ENCODE data around the gene SLC44A4. TPM values are rescaled to one million over a fixed set of nuclear protein-coding genes. Genes with fewer than 3 reads are reported as not detected.

Gene SLC44A4
- total and polyA plus RNA-seq, 4 donors = 0.13 to 2.4 (median 0.17) TPM; not detected in 1

DNA sequence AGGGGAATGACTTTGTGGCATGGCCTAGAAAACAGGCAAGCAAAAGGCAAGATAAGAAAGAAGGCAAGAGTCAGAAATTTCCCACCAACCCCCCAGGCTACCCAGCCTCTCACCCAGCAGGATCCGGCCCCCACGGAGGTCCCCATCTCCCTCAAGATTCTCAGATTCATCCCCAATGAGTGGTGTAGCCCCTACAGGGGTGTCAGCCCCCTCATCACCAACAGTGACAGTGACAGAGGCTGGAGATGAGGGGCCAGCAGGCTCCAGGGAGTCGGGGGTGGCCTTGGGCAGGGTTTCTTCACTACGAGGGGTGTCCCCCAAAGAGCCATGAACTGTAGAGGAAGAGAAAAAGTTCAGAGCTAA, 17.7 kb upstream of the SLC44A4 start:
- TF ChIP-seq FOXA1 (IDR thresholded peaks at IDR 0.05) (no peak), SP1 (IDR thresholded peaks at IDR 0.05) (no peak), HNF4G (IDR thresholded peaks at IDR 0.05) (no peak), NR2F2 (IDR thresholded peaks at IDR 0.05) (no peak)
- TF ChIP-seq, protein P1, sequence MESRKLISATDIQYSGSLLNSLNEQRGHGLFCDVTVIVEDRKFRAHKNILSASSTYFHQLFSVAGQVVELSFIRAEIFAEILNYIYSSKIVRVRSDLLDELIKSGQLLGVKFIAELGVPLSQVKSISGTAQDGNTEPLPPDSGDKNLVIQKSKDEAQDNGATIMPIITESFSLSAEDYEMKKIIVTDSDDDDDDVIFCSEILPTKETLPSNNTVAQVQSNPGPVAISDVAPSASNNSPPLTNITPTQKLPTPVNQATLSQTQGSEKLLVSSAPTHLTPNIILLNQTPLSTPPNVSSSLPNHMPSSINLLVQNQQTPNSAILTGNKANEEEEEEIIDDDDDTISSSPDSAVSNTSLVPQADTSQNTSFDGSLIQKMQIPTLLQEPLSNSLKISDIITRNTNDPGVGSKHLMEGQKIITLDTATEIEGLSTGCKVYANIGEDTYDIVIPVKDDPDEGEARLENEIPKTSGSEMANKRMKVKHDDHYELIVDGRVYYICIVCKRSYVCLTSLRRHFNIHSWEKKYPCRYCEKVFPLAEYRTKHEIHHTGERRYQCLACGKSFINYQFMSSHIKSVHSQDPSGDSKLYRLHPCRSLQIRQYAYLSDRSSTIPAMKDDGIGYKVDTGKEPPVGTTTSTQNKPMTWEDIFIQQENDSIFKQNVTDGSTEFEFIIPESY (IDR thresholded peaks at IDR 0.05) = no peak
- TF ChIP-seq, protein P2, sequence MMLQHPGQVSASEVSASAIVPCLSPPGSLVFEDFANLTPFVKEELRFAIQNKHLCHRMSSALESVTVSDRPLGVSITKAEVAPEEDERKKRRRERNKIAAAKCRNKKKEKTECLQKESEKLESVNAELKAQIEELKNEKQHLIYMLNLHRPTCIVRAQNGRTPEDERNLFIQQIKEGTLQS (IDR thresholded peaks at IDR 0.05) = no peak
- DNase-seq (ENCODE audit: low spot score) = no peak
- no peak overlapping the region for H3K9ac ChIP-seq (ENCODE audit: low read depth in 1 of 2, low read length in 2 of 2)
- WGBS = 68% methylated on average over 4 of the region's 4 CpGs
- H3K4me3 ChIP-seq (ENCODE audit: low read depth in 1 of 3, low read length in 3 of 3) = no peak overlapping the region
- H3K27me3 ChIP-seq (ENCODE audit: control insufficient read depth in 4 of 4, insufficient read depth in 4 of 4, low read length in 3 of 4) = no peaks in the 10 kb centered on the region
- H3K4me1 ChIP-seq (ENCODE audit: control insufficient read depth in 4 of 4, insufficient read depth in 4 of 4, low read length in 3 of 4) = peaks cover 10 to 36% (median 18%) of the 10 kb centered on the region in 4 donors
- peaks cover 0 to 20% (median 10%) of the 10 kb centered on the region in 4 donors for H3K36me3 ChIP-seq (ENCODE audit: control insufficient read depth in 4 of 4, insufficient read depth in 3 of 4, low read depth in 1 of 4, low read length in 3 of 4)
- peak overlapping the region; percentile 36 to 54 for H3K27ac ChIP-seq (ENCODE audit: low read depth in 1 of 2, low read length in 2 of 2)
- H3K9me3 ChIP-seq (ENCODE audit: control insufficient read depth in 4 of 4, low read length in 3 of 4) = no peaks in the 10 kb centered on the region

DNA sequence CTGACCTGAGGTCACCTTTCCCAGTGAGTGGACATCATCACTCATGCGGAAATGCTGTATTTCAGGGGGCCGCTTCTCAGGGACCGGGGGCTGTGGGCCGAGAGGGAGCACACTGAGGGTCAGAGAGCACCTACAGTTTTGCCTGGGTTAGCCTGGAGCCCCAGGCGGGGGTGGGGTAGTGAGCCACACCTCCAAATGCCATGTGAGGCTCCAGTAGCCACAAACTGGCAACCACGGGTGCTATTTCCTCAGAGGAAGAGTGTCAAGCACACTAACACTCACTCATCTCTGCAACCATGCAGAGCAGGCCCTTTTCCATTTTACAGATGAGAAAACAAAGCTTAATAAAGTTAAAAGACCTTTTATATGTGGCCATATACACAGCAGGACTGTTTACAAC, 14.0 kb upstream of the SLC44A4 start:
- Histone ChIP-seq H3K27ac (ENCODE audit: low read depth in 1 of 2, low read length in 2 of 2) (no peak overlapping the region), H3K9ac (ENCODE audit: low read depth in 1 of 2, low read length in 2 of 2) (no peak overlapping the region), H3K4me3 (ENCODE audit: low read depth in 1 of 3, low read length in 3 of 3) (no peak overlapping the region), H3K9me3 (ENCODE audit: control insufficient read depth in 4 of 4, low read length in 3 of 4) (no peaks in the 10 kb centered on the region), H3K27me3 (ENCODE audit: control insufficient read depth in 4 of 4, insufficient read depth in 4 of 4, low read length in 3 of 4) (no peaks in the 10 kb centered on the region), H3K36me3 (ENCODE audit: control insufficient read depth in 4 of 4, insufficient read depth in 3 of 4, low read depth in 1 of 4, low read length in 3 of 4) (peaks cover 0 to 34% (median 15%) of the 10 kb centered on the region in 4 donors), H3K4me1 (ENCODE audit: control insufficient read depth in 4 of 4, insufficient read depth in 4 of 4, low read length in 3 of 4) (peaks cover 0 to 8% (median 3%) of the 10 kb centered on the region in 4 donors)
- no peak for DNase-seq (ENCODE audit: low spot score)
- TF ChIP-seq RAD21 (IDR thresholded peaks at IDR 0.05) (no peak), EGR1 (IDR thresholded peaks at IDR 0.05; ENCODE audit: low read depth in 2 of 2) (no peak), HNF4G (IDR thresholded peaks at IDR 0.05) (no peak), RXRA (IDR thresholded peaks at IDR 0.05) (no peak), GABPA (IDR thresholded peaks at IDR 0.05 in 1 of 2, conservative IDR thresholded peaks at IDR 0.05 in 1 of 2) (no peak), NR2F2 (IDR thresholded peaks at IDR 0.05) (no peak), SP1 (IDR thresholded peaks at IDR 0.05) (no peak), TAF1 (conservative IDR thresholded peaks at IDR 0.05) (no peak), FOXA2 (IDR thresholded peaks at IDR 0.05) (no peak), YY1 (IDR thresholded peaks at IDR 0.05) (no peak), FOXA1 (IDR thresholded peaks at IDR 0.05) (no peak), HNF4A (conservative IDR thresholded peaks at IDR 0.05) (no peak)
- TF ChIP-seq, protein P3, sequence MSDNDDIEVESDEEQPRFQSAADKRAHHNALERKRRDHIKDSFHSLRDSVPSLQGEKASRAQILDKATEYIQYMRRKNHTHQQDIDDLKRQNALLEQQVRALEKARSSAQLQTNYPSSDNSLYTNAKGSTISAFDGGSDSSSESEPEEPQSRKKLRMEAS (IDR thresholded peaks at IDR 0.05) = no peak
- TF ChIP-seq, protein P2 (IDR thresholded peaks at IDR 0.05) = no peak
- TF ChIP-seq, protein P4, sequence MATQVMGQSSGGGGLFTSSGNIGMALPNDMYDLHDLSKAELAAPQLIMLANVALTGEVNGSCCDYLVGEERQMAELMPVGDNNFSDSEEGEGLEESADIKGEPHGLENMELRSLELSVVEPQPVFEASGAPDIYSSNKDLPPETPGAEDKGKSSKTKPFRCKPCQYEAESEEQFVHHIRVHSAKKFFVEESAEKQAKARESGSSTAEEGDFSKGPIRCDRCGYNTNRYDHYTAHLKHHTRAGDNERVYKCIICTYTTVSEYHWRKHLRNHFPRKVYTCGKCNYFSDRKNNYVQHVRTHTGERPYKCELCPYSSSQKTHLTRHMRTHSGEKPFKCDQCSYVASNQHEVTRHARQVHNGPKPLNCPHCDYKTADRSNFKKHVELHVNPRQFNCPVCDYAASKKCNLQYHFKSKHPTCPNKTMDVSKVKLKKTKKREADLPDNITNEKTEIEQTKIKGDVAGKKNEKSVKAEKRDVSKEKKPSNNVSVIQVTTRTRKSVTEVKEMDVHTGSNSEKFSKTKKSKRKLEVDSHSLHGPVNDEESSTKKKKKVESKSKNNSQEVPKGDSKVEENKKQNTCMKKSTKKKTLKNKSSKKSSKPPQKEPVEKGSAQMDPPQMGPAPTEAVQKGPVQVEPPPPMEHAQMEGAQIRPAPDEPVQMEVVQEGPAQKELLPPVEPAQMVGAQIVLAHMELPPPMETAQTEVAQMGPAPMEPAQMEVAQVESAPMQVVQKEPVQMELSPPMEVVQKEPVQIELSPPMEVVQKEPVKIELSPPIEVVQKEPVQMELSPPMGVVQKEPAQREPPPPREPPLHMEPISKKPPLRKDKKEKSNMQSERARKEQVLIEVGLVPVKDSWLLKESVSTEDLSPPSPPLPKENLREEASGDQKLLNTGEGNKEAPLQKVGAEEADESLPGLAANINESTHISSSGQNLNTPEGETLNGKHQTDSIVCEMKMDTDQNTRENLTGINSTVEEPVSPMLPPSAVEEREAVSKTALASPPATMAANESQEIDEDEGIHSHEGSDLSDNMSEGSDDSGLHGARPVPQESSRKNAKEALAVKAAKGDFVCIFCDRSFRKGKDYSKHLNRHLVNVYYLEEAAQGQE (IDR thresholded peaks at IDR 0.05) = no peak
- TF ChIP-seq, protein P1 (IDR thresholded peaks at IDR 0.05) = no peak
- TF ChIP-seq, protein P5, sequence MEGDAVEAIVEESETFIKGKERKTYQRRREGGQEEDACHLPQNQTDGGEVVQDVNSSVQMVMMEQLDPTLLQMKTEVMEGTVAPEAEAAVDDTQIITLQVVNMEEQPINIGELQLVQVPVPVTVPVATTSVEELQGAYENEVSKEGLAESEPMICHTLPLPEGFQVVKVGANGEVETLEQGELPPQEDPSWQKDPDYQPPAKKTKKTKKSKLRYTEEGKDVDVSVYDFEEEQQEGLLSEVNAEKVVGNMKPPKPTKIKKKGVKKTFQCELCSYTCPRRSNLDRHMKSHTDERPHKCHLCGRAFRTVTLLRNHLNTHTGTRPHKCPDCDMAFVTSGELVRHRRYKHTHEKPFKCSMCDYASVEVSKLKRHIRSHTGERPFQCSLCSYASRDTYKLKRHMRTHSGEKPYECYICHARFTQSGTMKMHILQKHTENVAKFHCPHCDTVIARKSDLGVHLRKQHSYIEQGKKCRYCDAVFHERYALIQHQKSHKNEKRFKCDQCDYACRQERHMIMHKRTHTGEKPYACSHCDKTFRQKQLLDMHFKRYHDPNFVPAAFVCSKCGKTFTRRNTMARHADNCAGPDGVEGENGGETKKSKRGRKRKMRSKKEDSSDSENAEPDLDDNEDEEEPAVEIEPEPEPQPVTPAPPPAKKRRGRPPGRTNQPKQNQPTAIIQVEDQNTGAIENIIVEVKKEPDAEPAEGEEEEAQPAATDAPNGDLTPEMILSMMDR (IDR thresholded peaks at IDR 0.05; ENCODE audit: low read depth, low read length, missing input control) = no peak
- 88% methylated on average over 6 of the region's 6 CpGs for WGBS
